PC-3 (cell line): ENCODE measurements around the gene BASP1.

Source experiments
- CTCF ChIP-seq: fragments of 300-600 bp; sonication (generic); conservative IDR thresholded peaks from 2 replicates; pipeline ENCODE4 v1.5.1; 2017; ENCODE audit warnings: antibody characterized with exemption, low read depth, mild to moderate bottlenecking, low read length
- EZH2 ChIP-seq: fragments of 300-600 bp; sonication (generic); IDR thresholded peaks from one replicate; pipeline ENCODE4 v1.6.1; 2017; ENCODE audit warnings: antibody characterized with exemption, mild to moderate bottlenecking, low read length; ENCODE audit not compliant: unreplicated experiment
- EZH2phosphoT487 ChIP-seq: fragments of 300-600 bp; sonication (generic); IDR thresholded peaks from 2 replicates; pipeline ENCODE4 v1.6.1; 2018; ENCODE audit warnings: mild to moderate bottlenecking, antibody characterized with exemption, low read length, borderline replicate concordance

GRCh38 chr5:17221843-17222636 lies 4.6 kb downstream of the BASP1 start:
- TF ChIP-seq CTCF (no peak), EZH2 (no peak), EZH2phosphoT487 (no peak)
